A549 treated with DMSO at 1 μM for 4 hours (cell line): ENCODE data around the gene ZBTB32. TPM values are rescaled to one million over a fixed set of nuclear protein-coding genes. Genes with fewer than 3 reads are reported as not detected.

ENCODE experiments used
- total RNA-seq: library from RNA; stranded (reverse); fragments of 200-300 nt; extraction: Qiagen RNA extraction; gene quantifications from 5 replicates; pipeline ENCODE4 v1.2.3, GENCODE V29; 2022; ENCODE audit warnings: low read depth

Gene ZBTB32
- total RNA-seq: 0.05 TPM in 1 of 5 replicates, not detected in the others

GRCh38 chr19:35704218-35704617, at the start of gene ZBTB32:
ZBTB32 (plus strand) TSS chr19:35704558; CDS start chr19:35714627, 10,069 bp downstream.

GRCh38 chr19:35666251-35666913, 38.0 kb upstream of the ZBTB32 start, which contains the start of gene UPK1A:
UPK1A (plus strand) TSS chr19:35666517; CDS start chr19:35666813, 296 bp downstream.

GRCh38 chr19:35717665-35718344, 13.4 kb downstream of the ZBTB32 start, which contains the start of gene KMT2B:
KMT2B (plus strand) TSS chr19:35718003; CDS start chr19:35718019, 16 bp downstream.

GRCh38 chr19:35742121-35742724, 37.9 kb downstream of the ZBTB32 start, which contains the start of gene IGFLR1:
IGFLR1 (minus strand) TSS chr19:35742452; CDS start chr19:35741180, 1,272 bp downstream.

GRCh38 chr19:35745328-35746086, 41.1 kb downstream of the ZBTB32 start, which contains the start of the genes PSENEN and U2AF1L4:
PSENEN (plus strand) TSS chr19:35745651; CDS start chr19:35745931, 280 bp downstream.
U2AF1L4 (minus strand) TSS chr19:35745418; CDS start chr19:35745391, 27 bp downstream.

GRCh38 chr19:35748106-35749020, 44.0 kb downstream of the ZBTB32 start, which contains the start of gene LIN37:
LIN37 (plus strand) TSS chr19:35748576; CDS start chr19:35748725, 149 bp downstream.

GRCh38 chr19:35756377-35757230, 52.2 kb downstream of the ZBTB32 start, which contains the start of gene HSPB6:
HSPB6 (minus strand) TSS chr19:35757029; CDS start chr19:35757008, 21 bp downstream.

GRCh38 chr19:35757749-35758608, 53.6 kb downstream of the ZBTB32 start, which contains the start of gene PROSER3:
PROSER3 (plus strand) TSS chr19:35758176; CDS start chr19:35758216, 40 bp downstream.

Other genes with a start within 250 kb of the ZBTB32 start
- not detected in 5 replicates for gene KRTDAP, start 214.1 kb upstream of the ZBTB32 start, total RNA-seq
- gene DMKN, start 190.9 kb upstream of the ZBTB32 start, total RNA-seq: 27.3 to 37.1 TPM (median 33.6 TPM) in 5 replicates
- gene SBSN, start 176.2 kb upstream of the ZBTB32 start, total RNA-seq: 2.7 to 3.9 TPM (median 3.0 TPM) in 5 replicates
- gene GAPDHS, start 171.1 kb upstream of the ZBTB32 start, total RNA-seq: not detected in 5 replicates
- 350 to 445 TPM (median 403 TPM) in 5 replicates for gene TMEM147, start 158.9 kb upstream of the ZBTB32 start, total RNA-seq
- gene ATP4A, start 140.9 kb upstream of the ZBTB32 start, total RNA-seq: 0.10 TPM in 1 of 5 replicates, not detected in the others
- not detected in 5 replicates for gene PMIS2, start 118.4 kb upstream of the ZBTB32 start, total RNA-seq
- 10.8 to 18.4 TPM (median 15.7 TPM) in 5 replicates for gene HAUS5, start 91.8 kb upstream of the ZBTB32 start, total RNA-seq
- gene RBM42, start 75.5 kb upstream of the ZBTB32 start, total RNA-seq: 147 to 213 TPM (median 187 TPM) in 5 replicates
- 2.1 to 3.1 TPM (median 2.3 TPM) in 5 replicates for gene ETV2, start 62.8 kb upstream of the ZBTB32 start, total RNA-seq
- 1,270 to 1,573 TPM (median 1,320 TPM) in 5 replicates for gene COX6B1, start 56.2 kb upstream of the ZBTB32 start, total RNA-seq
- gene UPK1A, start 38.0 kb upstream of the ZBTB32 start, total RNA-seq: 0.64 to 1.2 TPM (median 0.84 TPM) in 5 replicates
- gene KMT2B, start 13.4 kb downstream of the ZBTB32 start, total RNA-seq: 47.8 to 63.3 TPM (median 58.5 TPM) in 5 replicates
- gene IGFLR1, start 37.9 kb downstream of the ZBTB32 start, total RNA-seq: 10.2 to 13.0 TPM (median 11.9 TPM) in 5 replicates
- gene U2AF1L4, start 40.9 kb downstream of the ZBTB32 start, total RNA-seq: 23.0 to 29.3 TPM (median 28.6 TPM) in 5 replicates
- gene PSENEN, start 41.1 kb downstream of the ZBTB32 start, total RNA-seq: 273 to 299 TPM (median 279 TPM) in 5 replicates
- gene LIN37, start 44.0 kb downstream of the ZBTB32 start, total RNA-seq: 20.7 to 27.8 TPM (median 21.4 TPM) in 5 replicates
- 0.16 to 0.34 TPM (median 0.20 TPM) in 5 replicates for gene HSPB6, start 52.5 kb downstream of the ZBTB32 start, total RNA-seq
- 27.5 to 38.7 TPM (median 32.5 TPM) in 5 replicates for gene PROSER3, start 53.6 kb downstream of the ZBTB32 start, total RNA-seq
- gene ARHGAP33, start 71.0 kb downstream of the ZBTB32 start, total RNA-seq: 3.5 to 9.2 TPM (median 6.2 TPM) in 5 replicates
- 0.27 to 0.66 TPM (median 0.41 TPM) in 4 of 5 replicates, not detected in the other for gene PRODH2, start 108.3 kb downstream of the ZBTB32 start, total RNA-seq
- gene NPHS1, start 147.9 kb downstream of the ZBTB32 start, total RNA-seq: 0.17 to 0.77 TPM (median 0.42 TPM) in 5 replicates
- gene KIRREL2, start 152.4 kb downstream of the ZBTB32 start, total RNA-seq: 0.44 to 0.74 TPM (median 0.58 TPM) in 5 replicates
- gene APLP1, start 164.0 kb downstream of the ZBTB32 start, total RNA-seq: 82.7 to 99.7 TPM (median 88.7 TPM) in 5 replicates
- 6.5 to 8.9 TPM (median 7.4 TPM) in 5 replicates for gene NFKBID, start 196.0 kb downstream of the ZBTB32 start, total RNA-seq
- gene HCST, start 198.0 kb downstream of the ZBTB32 start, total RNA-seq: 0.25 to 0.75 TPM (median 0.60 TPM) in 3 of 5 replicates, not detected in the others
- 0.31 TPM in 1 of 5 replicates, not detected in the others for gene TYROBP, start 203.7 kb downstream of the ZBTB32 start, total RNA-seq
- gene LRFN3, start 231.8 kb downstream of the ZBTB32 start, total RNA-seq: 11.7 to 28.8 TPM (median 20.5 TPM) in 5 replicates